Liver (tissue), 9 donors: Measurements from ENCODE around the gene MS4A5. TPM values are rescaled to one million over a fixed set of nuclear protein-coding genes. Genes with fewer than 3 reads are reported as not detected.

Experiments
- DNase-seq: peaks from one replicate; pipeline ENCODE4 v3.0.0-alpha.2; 2017; ENCODE audit warnings: low spot score
- H3K27ac ChIP-seq, 2 donors: one replicate each; pipeline ENCODE4 v1.7.0; 2013; ENCODE audit warnings: inconsistent platforms in 2 of 2, low read length in 2 of 2, control low read depth in 1 of 2, low read depth in 1 of 2, mild to moderate bottlenecking in 1 of 2
- H3K27me3 ChIP-seq, 4 donors: one replicate each; pipeline versions ENCODE4 v1.6.1 to v1.7.0; 2013; ENCODE audit warnings: low read length in 3 of 4, inconsistent platforms in 1 of 4, mild to moderate bottlenecking in 1 of 4, moderate library complexity in 1 of 4; ENCODE audit not compliant: control insufficient read depth in 4 of 4, insufficient read depth in 4 of 4
- H3K36me3 ChIP-seq, 4 donors: one replicate each; pipeline versions ENCODE4 v1.6.1 to v1.7.0; 2013; ENCODE audit warnings: low read length in 3 of 4, mild to moderate bottlenecking in 3 of 4, low read depth in 1 of 4, moderate library complexity in 1 of 4; ENCODE audit not compliant: control insufficient read depth in 4 of 4, insufficient read depth in 3 of 4
- H3K4me1 ChIP-seq, 4 donors: one replicate each; pipeline versions ENCODE4 v1.6.1 to v1.7.0; 2013; ENCODE audit warnings: low read length in 3 of 4, mild to moderate bottlenecking in 3 of 4, moderate library complexity in 1 of 4; ENCODE audit not compliant: control insufficient read depth in 4 of 4, insufficient read depth in 4 of 4
- H3K4me3 ChIP-seq, 3 donors: one replicate each; pipeline versions ENCODE4 v1.6.1 to v1.7.0; 2013; ENCODE audit warnings: low read length in 3 of 3, control low read depth in 1 of 3, low read depth in 1 of 3, mild to moderate bottlenecking in 1 of 3
- H3K9ac ChIP-seq, 2 donors: one replicate each; pipeline ENCODE4 v1.7.0; 2013; ENCODE audit warnings: low read length in 2 of 2, mild to moderate bottlenecking in 2 of 2, moderate library complexity in 2 of 2, control low read depth in 1 of 2, low read depth in 1 of 2
- H3K9me3 ChIP-seq, 4 donors: one replicate each; pipeline versions ENCODE4 v1.6.1 to v1.7.0; 2013; ENCODE audit warnings: low read length in 3 of 4; ENCODE audit not compliant: control insufficient read depth in 4 of 4
- EGR1 ChIP-seq, 2 donors: IDR thresholded peaks; 2 replicates each; pipeline ENCODE4 v1.6.1; 2016 to 2018; ENCODE audit warnings: antibody characterized with exemption in 2 of 2, low read depth in 2 of 2
- FOXA1 ChIP-seq: IDR thresholded peaks from 2 replicates; pipeline ENCODE4 v1.6.1; 2016; ENCODE audit warnings: antibody characterized with exemption
- FOXA2 ChIP-seq: IDR thresholded peaks from 2 replicates; pipeline ENCODE4 v1.6.1; 2016; ENCODE audit warnings: antibody characterized with exemption
- GABPA ChIP-seq, 2 donors: IDR thresholded peaks in 1 of 2; conservative IDR thresholded peaks in 1 of 2; 2 replicates each; pipeline ENCODE4 v1.6.1; 2016; ENCODE audit warnings: antibody characterized with exemption in 2 of 2, mild to moderate bottlenecking in 1 of 2, moderate library complexity in 1 of 2
- HNF4A ChIP-seq, 2 donors: conservative IDR thresholded peaks; 2 replicates each; pipeline ENCODE4 v1.6.1; 2016; ENCODE audit warnings: antibody characterized with exemption in 2 of 2, mild to moderate bottlenecking in 2 of 2
- HNF4G ChIP-seq: IDR thresholded peaks from 2 replicates; pipeline ENCODE4 v1.6.1; 2016; ENCODE audit warnings: antibody characterized with exemption
- JUND ChIP-seq, 2 donors: IDR thresholded peaks; 2 replicates each; pipeline ENCODE4 v1.6.1; 2016; ENCODE audit warnings: antibody characterized with exemption in 2 of 2
- NR2F2 ChIP-seq: IDR thresholded peaks from 2 replicates; pipeline ENCODE4 v1.6.1; 2016; ENCODE audit warnings: antibody characterized with exemption
- RAD21 ChIP-seq, 2 donors: IDR thresholded peaks; 2 replicates each; pipeline ENCODE4 v1.6.1; 2016; ENCODE audit warnings: antibody characterized with exemption in 2 of 2, mild to moderate bottlenecking in 2 of 2
- RXRA ChIP-seq, 2 donors: IDR thresholded peaks; 2 replicates each; pipeline ENCODE4 v1.6.1; 2017 to 2018; ENCODE audit warnings: antibody characterized with exemption in 2 of 2, mild to moderate bottlenecking in 1 of 2
- SP1 ChIP-seq: IDR thresholded peaks from 2 replicates; pipeline ENCODE4 v1.6.1; 2018; ENCODE audit warnings: antibody characterized with exemption, mild to moderate bottlenecking
- TAF1 ChIP-seq: conservative IDR thresholded peaks from 2 replicates; pipeline ENCODE4 v1.6.1; 2016; ENCODE audit warnings: antibody characterized with exemption, mild to moderate bottlenecking
- YY1 ChIP-seq: IDR thresholded peaks from 2 replicates; pipeline ENCODE4 v1.6.1; 2016; ENCODE audit warnings: antibody characterized with exemption, mild to moderate bottlenecking
- WGBS: extraction: QIAGEN DNeasy Blood & Tissue Kit; methylation state at CpG from one replicate; pipeline ENCODE4 v1.1.7; 2013; 5-methylcytosine and 5-hydroxymethylcytosine counted together
- polyA plus RNA-seq, 2 donors: library from polyadenylated mRNA; stranded (reverse) in 1 of 2; unstranded in 1 of 2; fragments of 200-250 nt in 1 of 2; fragments of >200 nt in 1 of 2; fragmentation: Nextera tagmentation in 1 of 2; extraction: Ambion mirVana in 1 of 2; gene quantifications; one replicate each; pipeline versions ENCODE4 v1.2.1 to v1.2.3, GENCODE V29; 2013 to 2015
- total RNA-seq, 2 donors: library from RNA; depleted of rRNA; stranded (reverse); fragments of >200 nt; gene quantifications; one replicate each; pipeline ENCODE4 v1.2.3, GENCODE V29; 2014
- TF ChIP-seq, protein P1 (sequence below): IDR thresholded peaks from 2 replicates; pipeline ENCODE4 v1.6.1; 2016; ENCODE audit warnings: antibody characterized with exemption
- TF ChIP-seq, protein P2 (sequence below): IDR thresholded peaks from 2 replicates; pipeline ENCODE4 v1.6.1; 2016; ENCODE audit warnings: antibody characterized with exemption
- TF ChIP-seq, protein P3 (sequence below): fragments of 150-350 bp; IDR thresholded peaks from 2 replicates; pipeline ENCODE4 v1.5.1; 2017; ENCODE audit warnings: improper control_type of control experiment, low read depth, low read length; ENCODE audit not compliant: missing input control
- TF ChIP-seq, protein P4 (sequence below): IDR thresholded peaks from 2 replicates; pipeline ENCODE4 v1.6.1; 2016; ENCODE audit warnings: antibody characterized with exemption
- TF ChIP-seq, protein P5 (sequence below): IDR thresholded peaks from 2 replicates; pipeline ENCODE4 v1.6.1; 2016; ENCODE audit warnings: antibody characterized with exemption, mild to moderate bottlenecking
- donor health status: healthy.
- donor health status: healthy.
- donor health status: healthy.
- donor health status: healthy.
- donor health status: healthy.

MS4A5 gene
- total and polyA plus RNA-seq, 4 donors, result not detected

DNA sequence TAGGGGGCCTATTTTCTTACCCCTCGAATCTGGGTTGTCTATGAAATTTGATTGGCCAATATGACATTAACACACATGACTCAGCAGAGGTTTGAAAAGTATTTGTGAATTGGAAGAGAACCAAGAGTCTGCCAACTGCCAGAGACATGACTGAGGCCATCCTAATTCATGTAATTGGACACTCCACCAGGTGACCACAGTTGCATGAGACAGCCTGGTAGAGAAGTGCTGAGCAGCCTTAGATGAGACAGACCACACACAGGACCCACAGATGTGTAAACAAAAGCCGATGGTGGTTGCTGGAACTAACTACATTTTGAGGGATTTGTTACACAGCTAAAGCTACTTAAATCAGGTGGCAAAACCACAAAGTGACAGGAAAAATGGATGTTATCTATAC, 855 bp upstream of the MS4A5 start:
- WGBS, result 54% methylated on average over 2 of the region's 2 CpGs
- TF ChIP-seq NR2F2 (no peak), JUND (IDR thresholded peaks at IDR 0.05) (no peak), FOXA1 (no peak), GABPA (IDR thresholded peaks at IDR 0.05 in 1 of 2, conservative IDR thresholded peaks at IDR 0.05 in 1 of 2) (no peak), EGR1 (IDR thresholded peaks at IDR 0.05; ENCODE audit: low read depth in 2 of 2) (no peak), SP1 (no peak), FOXA2 (no peak), YY1 (no peak), TAF1 (no peak), RAD21 (IDR thresholded peaks at IDR 0.05) (no peak), RXRA (IDR thresholded peaks at IDR 0.05) (no peak), HNF4G (no peak), HNF4A (conservative IDR thresholded peaks at IDR 0.05) (no peak)
- TF ChIP-seq, protein P1, sequence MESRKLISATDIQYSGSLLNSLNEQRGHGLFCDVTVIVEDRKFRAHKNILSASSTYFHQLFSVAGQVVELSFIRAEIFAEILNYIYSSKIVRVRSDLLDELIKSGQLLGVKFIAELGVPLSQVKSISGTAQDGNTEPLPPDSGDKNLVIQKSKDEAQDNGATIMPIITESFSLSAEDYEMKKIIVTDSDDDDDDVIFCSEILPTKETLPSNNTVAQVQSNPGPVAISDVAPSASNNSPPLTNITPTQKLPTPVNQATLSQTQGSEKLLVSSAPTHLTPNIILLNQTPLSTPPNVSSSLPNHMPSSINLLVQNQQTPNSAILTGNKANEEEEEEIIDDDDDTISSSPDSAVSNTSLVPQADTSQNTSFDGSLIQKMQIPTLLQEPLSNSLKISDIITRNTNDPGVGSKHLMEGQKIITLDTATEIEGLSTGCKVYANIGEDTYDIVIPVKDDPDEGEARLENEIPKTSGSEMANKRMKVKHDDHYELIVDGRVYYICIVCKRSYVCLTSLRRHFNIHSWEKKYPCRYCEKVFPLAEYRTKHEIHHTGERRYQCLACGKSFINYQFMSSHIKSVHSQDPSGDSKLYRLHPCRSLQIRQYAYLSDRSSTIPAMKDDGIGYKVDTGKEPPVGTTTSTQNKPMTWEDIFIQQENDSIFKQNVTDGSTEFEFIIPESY, result no peak
- TF ChIP-seq, protein P2, sequence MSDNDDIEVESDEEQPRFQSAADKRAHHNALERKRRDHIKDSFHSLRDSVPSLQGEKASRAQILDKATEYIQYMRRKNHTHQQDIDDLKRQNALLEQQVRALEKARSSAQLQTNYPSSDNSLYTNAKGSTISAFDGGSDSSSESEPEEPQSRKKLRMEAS, result no peak
- TF ChIP-seq, protein P3, sequence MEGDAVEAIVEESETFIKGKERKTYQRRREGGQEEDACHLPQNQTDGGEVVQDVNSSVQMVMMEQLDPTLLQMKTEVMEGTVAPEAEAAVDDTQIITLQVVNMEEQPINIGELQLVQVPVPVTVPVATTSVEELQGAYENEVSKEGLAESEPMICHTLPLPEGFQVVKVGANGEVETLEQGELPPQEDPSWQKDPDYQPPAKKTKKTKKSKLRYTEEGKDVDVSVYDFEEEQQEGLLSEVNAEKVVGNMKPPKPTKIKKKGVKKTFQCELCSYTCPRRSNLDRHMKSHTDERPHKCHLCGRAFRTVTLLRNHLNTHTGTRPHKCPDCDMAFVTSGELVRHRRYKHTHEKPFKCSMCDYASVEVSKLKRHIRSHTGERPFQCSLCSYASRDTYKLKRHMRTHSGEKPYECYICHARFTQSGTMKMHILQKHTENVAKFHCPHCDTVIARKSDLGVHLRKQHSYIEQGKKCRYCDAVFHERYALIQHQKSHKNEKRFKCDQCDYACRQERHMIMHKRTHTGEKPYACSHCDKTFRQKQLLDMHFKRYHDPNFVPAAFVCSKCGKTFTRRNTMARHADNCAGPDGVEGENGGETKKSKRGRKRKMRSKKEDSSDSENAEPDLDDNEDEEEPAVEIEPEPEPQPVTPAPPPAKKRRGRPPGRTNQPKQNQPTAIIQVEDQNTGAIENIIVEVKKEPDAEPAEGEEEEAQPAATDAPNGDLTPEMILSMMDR, result no peak
- TF ChIP-seq, protein P4, sequence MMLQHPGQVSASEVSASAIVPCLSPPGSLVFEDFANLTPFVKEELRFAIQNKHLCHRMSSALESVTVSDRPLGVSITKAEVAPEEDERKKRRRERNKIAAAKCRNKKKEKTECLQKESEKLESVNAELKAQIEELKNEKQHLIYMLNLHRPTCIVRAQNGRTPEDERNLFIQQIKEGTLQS, result no peak
- TF ChIP-seq, protein P5, sequence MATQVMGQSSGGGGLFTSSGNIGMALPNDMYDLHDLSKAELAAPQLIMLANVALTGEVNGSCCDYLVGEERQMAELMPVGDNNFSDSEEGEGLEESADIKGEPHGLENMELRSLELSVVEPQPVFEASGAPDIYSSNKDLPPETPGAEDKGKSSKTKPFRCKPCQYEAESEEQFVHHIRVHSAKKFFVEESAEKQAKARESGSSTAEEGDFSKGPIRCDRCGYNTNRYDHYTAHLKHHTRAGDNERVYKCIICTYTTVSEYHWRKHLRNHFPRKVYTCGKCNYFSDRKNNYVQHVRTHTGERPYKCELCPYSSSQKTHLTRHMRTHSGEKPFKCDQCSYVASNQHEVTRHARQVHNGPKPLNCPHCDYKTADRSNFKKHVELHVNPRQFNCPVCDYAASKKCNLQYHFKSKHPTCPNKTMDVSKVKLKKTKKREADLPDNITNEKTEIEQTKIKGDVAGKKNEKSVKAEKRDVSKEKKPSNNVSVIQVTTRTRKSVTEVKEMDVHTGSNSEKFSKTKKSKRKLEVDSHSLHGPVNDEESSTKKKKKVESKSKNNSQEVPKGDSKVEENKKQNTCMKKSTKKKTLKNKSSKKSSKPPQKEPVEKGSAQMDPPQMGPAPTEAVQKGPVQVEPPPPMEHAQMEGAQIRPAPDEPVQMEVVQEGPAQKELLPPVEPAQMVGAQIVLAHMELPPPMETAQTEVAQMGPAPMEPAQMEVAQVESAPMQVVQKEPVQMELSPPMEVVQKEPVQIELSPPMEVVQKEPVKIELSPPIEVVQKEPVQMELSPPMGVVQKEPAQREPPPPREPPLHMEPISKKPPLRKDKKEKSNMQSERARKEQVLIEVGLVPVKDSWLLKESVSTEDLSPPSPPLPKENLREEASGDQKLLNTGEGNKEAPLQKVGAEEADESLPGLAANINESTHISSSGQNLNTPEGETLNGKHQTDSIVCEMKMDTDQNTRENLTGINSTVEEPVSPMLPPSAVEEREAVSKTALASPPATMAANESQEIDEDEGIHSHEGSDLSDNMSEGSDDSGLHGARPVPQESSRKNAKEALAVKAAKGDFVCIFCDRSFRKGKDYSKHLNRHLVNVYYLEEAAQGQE, result no peak
- H3K4me1 ChIP-seq, result no peaks in the 10 kb centered on the region
- H3K9ac ChIP-seq, result no peak overlapping the region
- H3K4me3 ChIP-seq, result no peak overlapping the region
- no peaks in the 10 kb centered on the region for H3K36me3 ChIP-seq
- no peaks in the 10 kb centered on the region for H3K9me3 ChIP-seq
- DNase-seq, result no peak
- no peaks in the 10 kb centered on the region for H3K27me3 ChIP-seq
- H3K27ac ChIP-seq, result no peak overlapping the region

DNA sequence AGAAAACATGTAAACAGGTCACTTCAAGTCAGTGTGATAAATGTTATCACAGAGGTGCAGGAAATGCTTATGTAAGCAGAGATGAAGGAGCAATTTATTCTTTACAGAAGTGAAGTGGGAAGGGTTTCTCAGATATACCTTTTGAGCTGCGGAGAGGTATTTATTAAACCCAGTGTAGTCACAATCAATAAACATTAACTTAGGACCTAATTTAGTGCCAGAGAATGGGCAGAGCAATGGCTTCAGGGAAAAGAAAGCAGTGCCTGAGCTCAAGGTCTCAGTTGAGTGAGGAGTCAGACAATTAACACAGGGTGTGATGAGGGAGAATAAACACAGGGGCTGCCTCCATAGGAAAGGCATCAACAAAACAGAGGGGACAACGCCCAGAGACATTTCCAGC, 1.9 kb downstream of the MS4A5 start:
- Histone ChIP-seq H3K4me3 (no peak overlapping the region), H3K27me3 (no peaks in the 10 kb centered on the region), H3K36me3 (no peaks in the 10 kb centered on the region), H3K4me1 (no peaks in the 10 kb centered on the region), H3K9me3 (no peaks in the 10 kb centered on the region), H3K27ac (no peak overlapping the region), H3K9ac (no peak overlapping the region)
- no peak for DNase-seq
- no peak for TF ChIP-seq SP1
- no peak for TF ChIP-seq NR2F2
- TF ChIP-seq, protein P5, result no peak
- TF ChIP-seq, protein P4, result no peak
- TF ChIP-seq FOXA2, result no peak
- TF ChIP-seq RXRA (IDR thresholded peaks at IDR 0.05), result no peak
- TF ChIP-seq GABPA (IDR thresholded peaks at IDR 0.05 in 1 of 2, conservative IDR thresholded peaks at IDR 0.05 in 1 of 2), result no peak
- no peak for TF ChIP-seq HNF4A (conservative IDR thresholded peaks at IDR 0.05)
- no peak for TF ChIP-seq EGR1 (IDR thresholded peaks at IDR 0.05; ENCODE audit: low read depth in 2 of 2)
- no peak for TF ChIP-seq YY1
- no peak for TF ChIP-seq TAF1
- WGBS, result 51% methylated on average over 2 of the region's 2 CpGs
